Astrocyte (in vitro differentiated cells and primary cell): ENCODE measurements around the gene KCNJ12. TPM values are rescaled to one million over a fixed set of nuclear protein-coding genes. Genes with fewer than 3 reads are reported as not detected.
A peak's percentile ranks its signal among the peaks of the same experiment; 100 is the strongest.
"Not testable (repeated sequence)": the region's sequence is repeated elsewhere in the genome, so short reads cannot be mapped to it uniquely, and the experiment has no call there.

ENCODE experiments used
- DNase-seq: peaks from one replicate; pipeline ENCODE4 v3.0.0-alpha.2; 2010; ENCODE audit warnings: low read depth
- FAIRE-seq: peaks from 2 replicates; lab custom pipeline; 2011; peaks lifted over from hg19 to GRCh38; lab: Jason Lieb, UNC
- H2AFZ ChIP-seq: 2 replicates; pipeline ENCODE4 v1.6.0; 2012; ENCODE audit warnings: low read depth, low read length, inconsistent platforms
- H3K27ac ChIP-seq: 2 replicates; pipeline ENCODE4 v1.5.1; 2011; ENCODE audit warnings: low read depth, low read length, inconsistent platforms
- H3K27me3 ChIP-seq: 2 replicates; pipeline ENCODE4 v1.6.0; 2011; ENCODE audit warnings: low read length, inconsistent platforms; ENCODE audit not compliant: insufficient read depth
- H3K36me3 ChIP-seq: 2 replicates; pipeline ENCODE4 v1.5.1; 2011; ENCODE audit warnings: low read length, inconsistent platforms; ENCODE audit not compliant: insufficient read depth
- H3K4me1 ChIP-seq: 2 replicates; pipeline ENCODE4 v1.5.1; 2011; ENCODE audit warnings: low read length, inconsistent platforms; ENCODE audit not compliant: insufficient read depth
- H3K4me2 ChIP-seq: 2 replicates; pipeline ENCODE4 v1.6.0; 2012; ENCODE audit warnings: low read length, inconsistent platforms
- H3K4me3 ChIP-seq: 2 replicates; pipeline ENCODE4 v1.5.1; 2011; ENCODE audit warnings: low read depth, mild to moderate bottlenecking, low read length, inconsistent platforms; ENCODE audit not compliant: insufficient read depth
- H3K79me2 ChIP-seq: 2 replicates; pipeline ENCODE4 v1.6.0; 2012; ENCODE audit warnings: mild to moderate bottlenecking, low read length, inconsistent platforms; ENCODE audit not compliant: insufficient read depth
- H3K9ac ChIP-seq: 2 replicates; pipeline ENCODE4 v1.6.0; 2012; ENCODE audit warnings: mild to moderate bottlenecking, low read length, inconsistent platforms
- H3K9me3 ChIP-seq: 2 replicates; pipeline ENCODE4 v1.5.1; 2012; ENCODE audit warnings: low read depth, mild to moderate bottlenecking, low read length, inconsistent platforms; ENCODE audit not compliant: insufficient read depth
- H4K20me1 ChIP-seq: 2 replicates; pipeline ENCODE4 v1.6.0; 2012; ENCODE audit warnings: low read length, inconsistent platforms; ENCODE audit not compliant: insufficient read depth
- H3K27ac Mint-ChIP-seq: one replicate; pipeline ENCODE4 v1.8.0; 2021; ENCODE audit warnings: mild to moderate bottlenecking, mixed read lengths; ENCODE audit not compliant: unreplicated experiment
- H3K27me3 Mint-ChIP-seq: one replicate; pipeline ENCODE4 v1.8.0; 2021; ENCODE audit warnings: low read depth, mixed read lengths; ENCODE audit not compliant: unreplicated experiment
- H3K36me3 Mint-ChIP-seq: one replicate; pipeline ENCODE4 v1.8.0; 2021; ENCODE audit warnings: low read depth, mixed read lengths; ENCODE audit not compliant: unreplicated experiment
- H3K4me1 Mint-ChIP-seq: one replicate; pipeline ENCODE4 v1.8.0; 2021; ENCODE audit warnings: low read depth, mixed read lengths; ENCODE audit not compliant: unreplicated experiment
- H3K4me3 Mint-ChIP-seq: one replicate; pipeline ENCODE4 v1.8.0; 2021; ENCODE audit warnings: mild to moderate bottlenecking, moderate library complexity, mixed read lengths; ENCODE audit not compliant: unreplicated experiment
- H3K9me3 Mint-ChIP-seq: one replicate; pipeline ENCODE4 v1.8.0; 2021; ENCODE audit warnings: mild to moderate bottlenecking, mixed read lengths; ENCODE audit not compliant: unreplicated experiment
- EZH2 ChIP-seq: IDR thresholded peaks from 2 replicates; pipeline ENCODE4 v1.6.1; 2012; ENCODE audit warnings: mild to moderate bottlenecking, low read length, inconsistent platforms; ENCODE audit not compliant: insufficient read depth
- total RNA-seq: library from RNA; stranded (reverse); gene quantifications from 2 replicates; pipeline ENCODE4 v1.2.1, GENCODE V29; 2021
- TF ChIP-seq, protein P1 (sequence below): IDR thresholded peaks from 2 replicates; pipeline ENCODE4 v1.5.1; 2011; ENCODE audit warnings: low read depth, mild to moderate bottlenecking, inconsistent platforms, low read length, moderate library complexity; ENCODE audit not compliant: insufficient read depth

The KCNJ12 gene
- total RNA-seq, 1 donor from 2014 or later = 1.2 TPM

DNA sequence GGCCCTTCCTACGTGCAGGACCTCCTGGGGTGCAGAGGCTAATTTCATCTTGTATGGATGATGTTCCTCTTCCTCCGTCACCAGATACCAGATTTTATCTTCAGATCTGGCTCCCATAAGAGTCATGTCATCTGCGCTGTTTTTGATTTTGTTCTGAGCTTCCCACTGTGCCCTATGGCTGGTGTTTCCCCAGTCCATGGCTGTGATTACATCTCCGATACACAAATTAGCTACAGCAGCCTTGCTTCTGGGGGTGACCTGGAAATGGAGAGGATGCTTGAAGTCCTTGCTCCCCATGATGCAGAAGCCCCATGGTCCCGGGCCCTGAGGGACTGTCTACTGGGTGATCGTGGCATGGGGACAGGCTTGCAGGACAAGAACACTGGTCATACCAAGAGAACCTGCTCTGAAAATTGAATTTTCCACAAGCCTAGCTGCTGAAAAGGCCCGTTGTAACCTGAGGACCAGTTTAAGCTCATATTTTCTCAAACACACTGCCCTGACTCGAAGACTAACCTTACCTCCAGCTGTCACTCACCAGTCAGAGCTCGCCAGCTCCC is 69.0 kb downstream of the KCNJ12 start:
- Histone ChIP-seq H3K27ac (no peak overlapping the region), H3K4me3 (no peak overlapping the region), H2AFZ (no peak overlapping the region), H4K20me1 (no peaks in the 10 kb centered on the region), H3K9me3 (no peaks in the 10 kb centered on the region), H3K4me2 (no peak overlapping the region), H3K36me3 (no peaks in the 10 kb centered on the region), H3K9ac (no peak overlapping the region), H3K79me2 (no peaks in the 10 kb centered on the region), H3K4me1 (no peaks in the 10 kb centered on the region), H3K27me3 (peaks cover 2% of the 10 kb centered on the region)
- no peaks in the 10 kb centered on the region for H3K36me3 Mint-ChIP-seq
- no peak overlapping the region for H3K27ac Mint-ChIP-seq
- no peaks in the 10 kb centered on the region for H3K4me1 Mint-ChIP-seq
- DNase-seq = no peak
- H3K4me3 Mint-ChIP-seq = no peak overlapping the region
- H3K9me3 Mint-ChIP-seq = peaks cover 11% of the 10 kb centered on the region
- peaks cover 41% of the 10 kb centered on the region for H3K27me3 Mint-ChIP-seq
- no peak for FAIRE-seq
- TF ChIP-seq, protein P1, sequence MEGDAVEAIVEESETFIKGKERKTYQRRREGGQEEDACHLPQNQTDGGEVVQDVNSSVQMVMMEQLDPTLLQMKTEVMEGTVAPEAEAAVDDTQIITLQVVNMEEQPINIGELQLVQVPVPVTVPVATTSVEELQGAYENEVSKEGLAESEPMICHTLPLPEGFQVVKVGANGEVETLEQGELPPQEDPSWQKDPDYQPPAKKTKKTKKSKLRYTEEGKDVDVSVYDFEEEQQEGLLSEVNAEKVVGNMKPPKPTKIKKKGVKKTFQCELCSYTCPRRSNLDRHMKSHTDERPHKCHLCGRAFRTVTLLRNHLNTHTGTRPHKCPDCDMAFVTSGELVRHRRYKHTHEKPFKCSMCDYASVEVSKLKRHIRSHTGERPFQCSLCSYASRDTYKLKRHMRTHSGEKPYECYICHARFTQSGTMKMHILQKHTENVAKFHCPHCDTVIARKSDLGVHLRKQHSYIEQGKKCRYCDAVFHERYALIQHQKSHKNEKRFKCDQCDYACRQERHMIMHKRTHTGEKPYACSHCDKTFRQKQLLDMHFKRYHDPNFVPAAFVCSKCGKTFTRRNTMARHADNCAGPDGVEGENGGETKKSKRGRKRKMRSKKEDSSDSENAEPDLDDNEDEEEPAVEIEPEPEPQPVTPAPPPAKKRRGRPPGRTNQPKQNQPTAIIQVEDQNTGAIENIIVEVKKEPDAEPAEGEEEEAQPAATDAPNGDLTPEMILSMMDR = no peak
- no peak for TF ChIP-seq EZH2

GRCh38 chr17:21447552-21447951 is 71.4 kb downstream of the KCNJ12 start:
- H3K4me3 Mint-ChIP-seq, FAIRE-seq, H3K9me3 Mint-ChIP-seq: not testable (repeated sequence)

GRCh38 chr17:21449891-21450290 is 73.7 kb downstream of the KCNJ12 start:
- not testable (repeated sequence) for H3K4me1 ChIP-seq, H3K4me2 ChIP-seq, H3K27ac ChIP-seq, H3K27me3 ChIP-seq, H3K9me3 Mint-ChIP-seq, H3K4me3 Mint-ChIP-seq, H3K27ac Mint-ChIP-seq, H3K9me3 ChIP-seq, H3K9ac ChIP-seq, H3K79me2 ChIP-seq, H3K36me3 ChIP-seq, DNase-seq, FAIRE-seq, H3K36me3 Mint-ChIP-seq, H3K4me1 Mint-ChIP-seq, H3K4me3 ChIP-seq, H2AFZ ChIP-seq, H4K20me1 ChIP-seq
- TF ChIP-seq, protein P1 = peak; percentile 19
- peaks cover 53% of the 10 kb centered on the region for H3K27me3 Mint-ChIP-seq

More at GRCh38 chr17:21447552-21447951, 71.4 kb downstream of the KCNJ12 start:
- not testable (repeated sequence) for H3K4me1 Mint-ChIP-seq, H3K9me3 ChIP-seq, H3K27me3 ChIP-seq, H3K4me2 ChIP-seq, H3K36me3 ChIP-seq, H3K4me3 ChIP-seq, H3K36me3 Mint-ChIP-seq, H4K20me1 ChIP-seq, H3K4me1 ChIP-seq, H3K27ac ChIP-seq, H2AFZ ChIP-seq, H3K9ac ChIP-seq, H3K79me2 ChIP-seq, DNase-seq, H3K27ac Mint-ChIP-seq
- H3K27me3 Mint-ChIP-seq = peaks cover 42% of the 10 kb centered on the region
